Cardiac muscle cell (in vitro differentiated cells and primary cell): ENCODE measurements around the gene CIB1. TPM values are rescaled to one million over a fixed set of nuclear protein-coding genes. Genes with fewer than 3 reads are reported as not detected.
A peak's percentile ranks its signal among the peaks of the same experiment; 100 is the strongest.

Source experiments
- DNase-seq, 2 donors: peaks; one replicate each; pipeline versions ENCODE4 v3.0.0 to v3.0.0-alpha.2; 2010 to 2017; ENCODE audit warnings: low read depth in 1 of 2, low spot score in 1 of 2
- H3K27ac ChIP-seq: fragments of 200-600 bp; sonication (generic); 2 replicates; pipeline ENCODE4 v1.5.1; 2016
- H3K27me3 ChIP-seq: fragments of 200-600 bp; sonication (generic); 2 replicates; pipeline ENCODE4 v1.6.0; 2016; ENCODE audit warnings: control low read depth
- H3K36me3 ChIP-seq: fragments of 200-600 bp; sonication (generic); 2 replicates; pipeline ENCODE4 v1.5.1; 2016; ENCODE audit warnings: control low read depth
- H3K4me1 ChIP-seq: fragments of 200-600 bp; sonication (generic); 2 replicates; pipeline ENCODE4 v1.8.1; 2017; ENCODE audit warnings: low read depth, mild to moderate bottlenecking, mixed run types
- H3K4me3 ChIP-seq: fragments of 200-600 bp; sonication (generic); 2 replicates; pipeline ENCODE4 v1.5.1; 2016; ENCODE audit warnings: mild to moderate bottlenecking
- H3K9me3 ChIP-seq: fragments of 200-600 bp; sonication (generic); 2 replicates; pipeline ENCODE4 v1.5.1; 2017; ENCODE audit warnings: low read depth, mild to moderate bottlenecking, control low read depth
- CTCF ChIP-seq: IDR thresholded peaks from 2 replicates; pipeline ENCODE4 v1.5.1; 2012; ENCODE audit warnings: low read depth, mild to moderate bottlenecking, low read length
- polyA plus RNA-seq: library from polyadenylated mRNA; unstranded; fragments of >200 nt; fragmentation: Nextera tagmentation; extraction: Ambion mirVana; gene quantifications from 2 replicates; pipeline ENCODE4 v1.2.1, GENCODE V29; 2016
- total RNA-seq: library from RNA; depleted of rRNA; stranded (reverse); fragments of >200 nt; gene quantifications from 2 replicates; pipeline ENCODE4 v1.2.3, GENCODE V29; 2016

CIB1 gene
- total and polyA plus RNA-seq, 2 experiments from 2014 or later: 18.1 to 91.6 TPM

GRCh38 chr15:90187257-90187868 is 46.4 kb downstream of the CIB1 start:
- DNase-seq: no peak
- Histone ChIP-seq H3K9me3 (no peaks in the 10 kb centered on the region), H3K27ac (peak overlapping the region; percentile 44), H3K4me3 (no peak overlapping the region), H3K4me1 (peaks cover 14% of the 10 kb centered on the region), H3K36me3 (no peaks in the 10 kb centered on the region), H3K27me3 (no peaks in the 10 kb centered on the region)
- no peak for TF ChIP-seq CTCF

GRCh38 chr15:90184786-90185704 is 48.7 kb downstream of the CIB1 start:
- peak overlapping the region; percentile 45 for H3K4me3 ChIP-seq
- no peaks in the 10 kb centered on the region for H3K27me3 ChIP-seq
- no peak for TF ChIP-seq CTCF
- peaks cover 7% of the 10 kb centered on the region for H3K4me1 ChIP-seq
- H3K9me3 ChIP-seq: no peaks in the 10 kb centered on the region
- DNase-seq: peak; percentile 43 to 71
- no peaks in the 10 kb centered on the region for H3K36me3 ChIP-seq
- peak overlapping the region; percentile 79 for H3K27ac ChIP-seq

- peak; percentile 87 to 92 for DNase-seq
- H3K36me3 ChIP-seq: no peaks in the 10 kb centered on the region
- H3K4me3 ChIP-seq: peak overlapping the region; percentile 45
- TF ChIP-seq CTCF: no peak
- no peaks in the 10 kb centered on the region for H3K27me3 ChIP-seq
- H3K9me3 ChIP-seq: no peaks in the 10 kb centered on the region
- peaks cover 7% of the 10 kb centered on the region for H3K4me1 ChIP-seq
- H3K27ac ChIP-seq: peak overlapping the region; percentile 79
Measured at GRCh38 chr15:90184119-90184785, 49.5 kb downstream of the CIB1 start.

GRCh38 chr15:90181776-90182175 is 52.0 kb downstream of the CIB1 start:
- Histone ChIP-seq H3K36me3 (no peaks in the 10 kb centered on the region), H3K4me3 (no peak overlapping the region), H3K4me1 (peaks cover 7% of the 10 kb centered on the region), H3K27me3 (no peaks in the 10 kb centered on the region), H3K27ac (peak overlapping the region; percentile 20), H3K9me3 (no peaks in the 10 kb centered on the region)
- DNase-seq: no peak
- no peak for TF ChIP-seq CTCF

Other genes starting within 250 kb of the CIB1 start
- gene ZNF710, start 232.6 kb downstream of the CIB1 start, total RNA-seq: 20.2 and 22.2 TPM in 2 replicates
- gene ZNF710, start 232.6 kb downstream of the CIB1 start, polyA plus RNA-seq: 7.8 and 12.0 TPM in 2 replicates
- gene IDH2, start 131.5 kb downstream of the CIB1 start, total RNA-seq: 392 and 406 TPM in 2 replicates
- gene IDH2, start 131.5 kb downstream of the CIB1 start, polyA plus RNA-seq: 673 and 712 TPM in 2 replicates
- 38.0 and 39.3 TPM in 2 replicates for gene SEMA4B, start 32.6 kb downstream of the CIB1 start, total RNA-seq
- gene SEMA4B, start 32.6 kb downstream of the CIB1 start, polyA plus RNA-seq: 43.1 and 44.9 TPM in 2 replicates
- 9.1 and 16.2 TPM in 2 replicates for gene GDPGP1, start 268 bp upstream of the CIB1 start, total RNA-seq
- gene GDPGP1, start 268 bp upstream of the CIB1 start, polyA plus RNA-seq: 1.3 and 1.9 TPM in 2 replicates
- gene TTLL13, start 15.6 kb upstream of the CIB1 start, total RNA-seq: 0.21 TPM in 2 replicates
- gene TTLL13, start 15.6 kb upstream of the CIB1 start, polyA plus RNA-seq: 0.39 TPM in 1 of 2 replicates, not detected in the other
- 157 and 225 TPM in 2 replicates for gene NGRN, start 31.7 kb upstream of the CIB1 start, total RNA-seq
- 158 and 167 TPM in 2 replicates for gene NGRN, start 31.7 kb upstream of the CIB1 start, polyA plus RNA-seq
- 1.7 and 14.6 TPM in 2 replicates for gene ZNF774, start 118.3 kb upstream of the CIB1 start, total RNA-seq
- 2.1 TPM in 2 replicates for gene ZNF774, start 118.3 kb upstream of the CIB1 start, polyA plus RNA-seq
- gene IQGAP1, start 154.3 kb upstream of the CIB1 start, total RNA-seq: 14.2 and 14.6 TPM in 2 replicates
- gene IQGAP1, start 154.3 kb upstream of the CIB1 start, polyA plus RNA-seq: 9.1 and 10.5 TPM in 2 replicates